Thyroid gland (tissue), 4 donors: Measurements from ENCODE around the gene IGSF23.

Experiments used
- POLR2A ChIP-seq, 2 donors: fragments of 450-650 bp; IDR thresholded peaks; one replicate each; pipeline ENCODE4 v1.6.1; 2017; ENCODE audit warnings: antibody characterized with exemption in 2 of 2, mild to moderate bottlenecking in 2 of 2, moderate library complexity in 1 of 2
- TF ChIP-seq, protein P1 (sequence below), 6 experiments: fragments of 200-600 bp in 3 of 6; fragments of 450-650 bp in 3 of 6; sonication (generic) in 3 of 6; IDR thresholded peaks; one replicate each; pipeline ENCODE4 v1.5.1; 2016 to 2019; ENCODE audit warnings: antibody characterized with exemption in 6 of 6, mild to moderate bottlenecking in 2 of 6, inconsistent platforms in 1 of 6, moderate library complexity in 1 of 6

DNA sequence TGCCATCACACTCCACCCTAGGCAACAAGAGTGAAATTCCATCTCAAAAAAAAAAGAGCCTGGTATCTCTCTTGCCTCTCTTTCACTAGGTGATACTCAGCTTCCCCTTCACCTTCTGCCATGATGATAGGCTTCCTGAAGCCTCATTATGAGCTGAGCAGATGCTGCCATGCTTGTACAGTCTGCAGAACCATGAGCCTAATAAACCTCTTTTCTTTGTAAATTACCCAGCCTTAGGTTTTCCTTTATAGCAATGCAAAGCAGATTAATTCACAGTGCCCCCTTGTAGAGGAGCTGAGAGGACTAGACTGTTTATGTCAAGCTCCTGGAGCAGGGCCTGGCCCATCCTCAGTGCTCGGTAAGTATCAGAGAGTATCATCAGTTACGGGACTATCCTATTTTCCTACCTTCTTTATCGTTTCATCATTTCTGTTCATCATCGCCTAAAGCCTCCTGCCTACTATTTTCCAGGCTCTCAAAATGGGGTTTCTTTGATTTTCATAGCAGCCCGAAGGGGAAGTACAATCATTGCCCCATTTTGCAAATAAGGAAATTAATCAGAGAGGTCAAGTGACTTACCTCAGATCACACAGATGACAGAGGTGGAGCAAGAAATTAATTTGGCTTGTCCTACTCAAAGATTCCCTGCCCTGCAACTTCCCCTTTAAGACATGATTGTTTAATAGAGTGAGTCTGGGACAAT lies 33.5 kb upstream of the IGSF23 start:
- TF ChIP-seq, protein P1, sequence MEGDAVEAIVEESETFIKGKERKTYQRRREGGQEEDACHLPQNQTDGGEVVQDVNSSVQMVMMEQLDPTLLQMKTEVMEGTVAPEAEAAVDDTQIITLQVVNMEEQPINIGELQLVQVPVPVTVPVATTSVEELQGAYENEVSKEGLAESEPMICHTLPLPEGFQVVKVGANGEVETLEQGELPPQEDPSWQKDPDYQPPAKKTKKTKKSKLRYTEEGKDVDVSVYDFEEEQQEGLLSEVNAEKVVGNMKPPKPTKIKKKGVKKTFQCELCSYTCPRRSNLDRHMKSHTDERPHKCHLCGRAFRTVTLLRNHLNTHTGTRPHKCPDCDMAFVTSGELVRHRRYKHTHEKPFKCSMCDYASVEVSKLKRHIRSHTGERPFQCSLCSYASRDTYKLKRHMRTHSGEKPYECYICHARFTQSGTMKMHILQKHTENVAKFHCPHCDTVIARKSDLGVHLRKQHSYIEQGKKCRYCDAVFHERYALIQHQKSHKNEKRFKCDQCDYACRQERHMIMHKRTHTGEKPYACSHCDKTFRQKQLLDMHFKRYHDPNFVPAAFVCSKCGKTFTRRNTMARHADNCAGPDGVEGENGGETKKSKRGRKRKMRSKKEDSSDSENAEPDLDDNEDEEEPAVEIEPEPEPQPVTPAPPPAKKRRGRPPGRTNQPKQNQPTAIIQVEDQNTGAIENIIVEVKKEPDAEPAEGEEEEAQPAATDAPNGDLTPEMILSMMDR (IDR thresholded peaks at IDR 0.05): no peak
- no peak for TF ChIP-seq POLR2A (IDR thresholded peaks at IDR 0.05)
